Neural cell (in vitro differentiated cells): ENCODE data around the gene NELL2. TPM values are rescaled to one million over a fixed set of nuclear protein-coding genes. Genes with fewer than 3 reads are reported as not detected.

Experiments
- H2AFZ ChIP-seq: fragments of 200-600, 300-800 bp; sonication (generic), shearing (Covaris generic); 2 replicates; pipeline ENCODE4 v1.6.0; 2014; ENCODE audit warnings: low read depth, mild to moderate bottlenecking, antibody characterized with exemption, low read length, moderate library complexity
- H3F3A ChIP-seq: fragments of 200-600 bp; shearing (Covaris generic); 2 replicates; pipeline ENCODE4 v1.6.1; 2016; ENCODE audit warnings: mild to moderate bottlenecking, moderate library complexity, mixed read lengths, antibody characterized with exemption, low read length; ENCODE audit not compliant: insufficient read depth, poor library complexity, severe bottlenecking
- H3K27ac ChIP-seq: fragments of 200-600, 300-800 bp; sonication (generic), shearing (Covaris generic); 2 replicates; pipeline ENCODE4 v1.5.1; 2014; ENCODE audit warnings: mild to moderate bottlenecking, low read length, moderate library complexity
- H3K27me3 ChIP-seq: fragments of 300-800, 200-600 bp; sonication (generic), shearing (Covaris generic); 2 replicates; pipeline ENCODE4 v1.6.0; 2014; ENCODE audit warnings: mild to moderate bottlenecking, low read depth, low read length, moderate library complexity; ENCODE audit not compliant: insufficient read depth
- H3K36me3 ChIP-seq: fragments of 300-800, 200-600 bp; sonication (generic), shearing (Covaris generic); 2 replicates; pipeline ENCODE4 v1.5.1; 2014; ENCODE audit warnings: mild to moderate bottlenecking, antibody characterized with exemption, low read length, moderate library complexity; ENCODE audit not compliant: insufficient read depth
- H3K4me2 ChIP-seq: fragments of 300-800, 200-600 bp; sonication (generic), shearing (Covaris generic); 2 replicates; pipeline ENCODE4 v1.6.0; 2014; ENCODE audit warnings: mild to moderate bottlenecking, low read length
- H3K4me3 ChIP-seq: fragments of 300-800, 200-600 bp; sonication (generic), shearing (Covaris generic); 2 replicates; pipeline ENCODE4 v1.5.1; 2014; ENCODE audit warnings: mild to moderate bottlenecking, low read length, moderate library complexity
- H3K79me2 ChIP-seq: fragments of 200-600 bp; shearing (Covaris generic); replicated peaks from 2 replicates; pipeline ENCODE4 v1.6.0; 2014; ENCODE audit warnings: mild to moderate bottlenecking, low read length, moderate library complexity; ENCODE audit not compliant: insufficient read depth
- H3K9ac ChIP-seq: fragments of 300-800, 200-600 bp; sonication (generic), shearing (Covaris generic); 2 replicates; pipeline ENCODE4 v1.6.1; 2016; ENCODE audit warnings: mild to moderate bottlenecking, low read length, mixed read lengths
- H3K9me2 ChIP-seq: fragments of 200-600 bp; shearing (Covaris generic); 2 replicates; pipeline ENCODE4 v1.6.1; 2016; ENCODE audit warnings: mild to moderate bottlenecking, low read length, mixed read lengths; ENCODE audit not compliant: insufficient read depth
- H3K9me3 ChIP-seq: fragments of 200-600, 300-800 bp; sonication (generic), shearing (Covaris generic); 2 replicates; pipeline ENCODE4 v1.6.1; 2016; ENCODE audit warnings: mild to moderate bottlenecking, mixed run types, low read length, moderate library complexity, mixed read lengths
- H4K20me1 ChIP-seq: fragments of 200-600 bp; shearing (Covaris generic); 2 replicates; pipeline ENCODE4 v1.6.1; 2016; ENCODE audit warnings: mild to moderate bottlenecking, mixed run types; ENCODE audit not compliant: insufficient read depth
- CTCF ChIP-seq: fragments of 450-650 bp; IDR thresholded peaks from 2 replicates; pipeline ENCODE4 v1.5.1; 2014; ENCODE audit warnings: antibody characterized with exemption, mild to moderate bottlenecking, moderate library complexity; ENCODE audit not compliant: poor library complexity, severe bottlenecking
- EP300 ChIP-seq: fragments of 450-650 bp; conservative IDR thresholded peaks from 2 replicates; pipeline ENCODE4 v1.6.1; 2014; ENCODE audit warnings: antibody characterized with exemption, mild to moderate bottlenecking, moderate library complexity; ENCODE audit not compliant: poor library complexity, severe bottlenecking
- EZH2 ChIP-seq: fragments of 200-600, 300-800 bp; shearing (Covaris generic), sonication (generic); IDR thresholded peaks from 2 replicates; pipeline ENCODE4 v1.6.1; 2014; ENCODE audit warnings: antibody characterized with exemption, low read length, borderline replicate concordance, mild to moderate bottlenecking; ENCODE audit not compliant: insufficient read depth, poor library complexity, severe bottlenecking
- MXI1 ChIP-seq: fragments of 450-650 bp; conservative IDR thresholded peaks from 2 replicates; pipeline ENCODE4 v1.6.1; 2014; ENCODE audit warnings: antibody characterized with exemption, mild to moderate bottlenecking; ENCODE audit not compliant: poor library complexity, severe bottlenecking
- POLR2AphosphoS5 ChIP-seq: IDR thresholded peaks from 2 replicates; pipeline ENCODE4 v1.6.1; 2012
- RAD21 ChIP-seq: fragments of 450-650 bp; conservative IDR thresholded peaks from 2 replicates; pipeline ENCODE4 v1.6.1; 2014; ENCODE audit warnings: antibody characterized with exemption, mild to moderate bottlenecking, moderate library complexity
- REST ChIP-seq: IDR thresholded peaks from 2 replicates; pipeline ENCODE4 v1.6.1; 2012; ENCODE audit warnings: borderline replicate concordance
- SMC3 ChIP-seq: fragments of 450-650 bp; conservative IDR thresholded peaks from 2 replicates; pipeline ENCODE4 v1.6.1; 2014; ENCODE audit warnings: antibody characterized with exemption, mild to moderate bottlenecking, moderate library complexity; ENCODE audit not compliant: poor library complexity
- TAF1 ChIP-seq: IDR thresholded peaks from 2 replicates; pipeline ENCODE4 v1.6.1; 2012; ENCODE audit warnings: low read depth
- polyA plus RNA-seq: library from polyadenylated mRNA; depleted of rRNA; stranded (reverse); fragments of >200 nt; gene quantifications from 2 replicates; pipeline ENCODE4 v1.2.3, GENCODE V29; 2014

NELL2 gene
- polyA plus RNA-seq, 1 donor from 2014 or later, result 41.8 TPM

GRCh38 chr12:44663291-44663690 lies 212.8 kb downstream of the NELL2 start:
- H3K9me3 ChIP-seq, result no peaks in the 10 kb centered on the region
- no peaks in the 10 kb centered on the region for H3K9me2 ChIP-seq
- no peak overlapping the region for H3K9ac ChIP-seq
- no peak overlapping the region for H3K4me3 ChIP-seq
- no peaks in the 10 kb centered on the region for H3K36me3 ChIP-seq
- H4K20me1 ChIP-seq, result no peaks in the 10 kb centered on the region
- no peaks in the 10 kb centered on the region for H3K27me3 ChIP-seq
- no peaks in the 10 kb centered on the region for H3F3A ChIP-seq
- H3K79me2 ChIP-seq, result no peaks in the 10 kb centered on the region
- H3K27ac ChIP-seq, result no peak overlapping the region
- no peak for TF ChIP-seq POLR2AphosphoS5
- TF ChIP-seq REST, result no peak
- no peak for TF ChIP-seq SMC3
- TF ChIP-seq MXI1, result no peak
- TF ChIP-seq CTCF, result no peak
- TF ChIP-seq EP300, result no peak
- TF ChIP-seq EZH2, result no peak
- no peak for TF ChIP-seq TAF1
- H3K4me2 ChIP-seq, result no peak overlapping the region
- H2AFZ ChIP-seq, result no peak overlapping the region

- Histone ChIP-seq H3K4me3 (peak overlapping the region; percentile 52), H3K9me2 (no peaks in the 10 kb centered on the region), H3K79me2 (no peaks in the 10 kb centered on the region), H3K9ac (no peak overlapping the region), H3F3A (no peaks in the 10 kb centered on the region), H3K4me2 (no peak overlapping the region), H3K36me3 (no peaks in the 10 kb centered on the region), H2AFZ (no peak overlapping the region), H3K27ac (peak overlapping the region; percentile 48), H3K27me3 (no peaks in the 10 kb centered on the region), H4K20me1 (no peaks in the 10 kb centered on the region), H3K9me3 (no peaks in the 10 kb centered on the region)
- no peak for TF ChIP-seq TAF1
- no peak for TF ChIP-seq POLR2AphosphoS5
- no peak for TF ChIP-seq EZH2
- TF ChIP-seq SMC3, result no peak
- no peak for TF ChIP-seq CTCF
- TF ChIP-seq EP300, result no peak
- no peak for TF ChIP-seq REST
- TF ChIP-seq MXI1, result no peak
- no peak for TF ChIP-seq RAD21
Observed at GRCh38 chr12:44655846-44656245, 220.3 kb downstream of the NELL2 start.
